Measurements from ENCODE around the gene CCDC184. TPM values are rescaled to one million over a fixed set of nuclear protein-coding genes. Genes with fewer than 3 reads are reported as not detected.
A peak's percentile ranks its signal among the peaks of the same experiment; 100 is the strongest.

The CCDC184 gene
- total RNA-seq, 4 donors from 2014 or later: 0.24 to 0.63 (median 0.42) TPM

- ATAC-seq (ENCODE audit: low FRiP score): no peak
- TF ChIP-seq CTCF (IDR thresholded peaks at IDR 0.05): no peak
- no peak for DNase-seq (ENCODE audit: low spot score)
Observed at GRCh38 chr12:48156652-48157017, 26.8 kb upstream of the CCDC184 start.

DNA sequence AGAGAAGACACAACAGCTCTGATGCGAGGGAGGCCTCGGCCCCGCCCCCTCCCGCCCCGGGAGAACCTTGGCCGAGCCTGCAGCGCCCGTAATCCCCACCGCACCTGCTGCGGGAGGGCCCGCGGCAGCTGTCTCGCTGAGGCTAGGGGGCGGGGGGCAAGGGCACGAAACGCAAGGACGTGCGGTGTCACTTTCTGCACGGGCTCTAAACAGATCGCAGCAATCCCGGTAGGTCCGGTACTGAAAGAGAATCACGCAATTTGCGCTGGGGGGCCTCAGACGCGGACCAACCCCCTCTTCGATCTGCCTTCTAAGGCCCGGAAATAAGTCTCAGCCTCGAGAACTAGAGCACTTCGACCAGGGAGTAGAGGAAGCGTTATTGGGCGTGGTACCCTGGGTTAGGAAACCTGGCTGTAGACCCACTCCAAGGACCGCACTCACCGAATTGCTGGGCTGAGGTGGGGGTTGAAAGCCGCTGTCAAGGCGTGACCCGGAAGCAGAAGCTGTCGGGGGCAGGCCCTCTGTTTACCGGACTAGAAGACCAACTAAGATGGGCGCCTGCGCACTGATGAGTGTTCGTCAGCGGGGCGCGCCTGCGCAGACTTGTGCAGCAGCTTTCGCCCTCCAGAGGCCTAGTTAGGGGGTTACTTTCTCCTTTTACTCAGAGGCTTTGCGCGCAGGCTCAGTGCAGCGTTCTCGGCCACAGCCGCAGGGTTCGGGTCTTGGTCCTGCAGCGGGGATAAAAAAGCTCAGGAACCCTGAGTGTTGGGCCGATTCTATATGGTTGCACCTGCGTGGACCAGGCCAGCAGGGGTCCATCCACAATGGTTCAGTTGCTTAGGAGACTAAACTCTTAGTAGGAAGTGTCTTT is 26.2 kb upstream of the CCDC184 start, which contains the start of gene ASB8:
Gene ASB8 (minus strand): TSS at position 498 of the 871 bp plus-strand sequence. CDS start 4,019 bp downstream, outside the sequence.
- peak; percentile 98 for DNase-seq (ENCODE audit: low spot score)
- peak; percentile 98 for ATAC-seq (ENCODE audit: low FRiP score)
- TF ChIP-seq CTCF (IDR thresholded peaks at IDR 0.05): no peak

DNA sequence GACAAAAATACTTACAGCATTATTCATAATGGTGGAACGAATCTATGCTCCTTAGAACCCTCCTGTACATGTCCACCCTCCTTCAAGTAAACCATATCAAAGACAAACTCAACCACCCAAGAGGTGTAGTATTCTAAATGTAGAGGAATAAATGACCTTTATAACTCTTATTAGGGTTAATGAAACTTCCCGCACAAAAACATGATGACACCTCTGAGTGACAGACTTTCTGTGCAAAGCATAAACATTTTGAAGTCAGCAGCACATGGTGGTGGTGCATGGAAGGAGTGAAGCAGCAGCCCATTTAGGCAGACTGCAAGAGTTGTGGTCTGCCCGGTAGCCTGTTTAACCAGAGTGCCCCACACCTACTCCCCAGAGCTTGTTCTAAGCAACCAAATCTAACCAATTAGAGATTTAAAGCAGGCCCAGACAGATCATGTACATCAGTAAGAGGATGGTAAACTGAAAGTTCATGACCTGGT is 25.5 kb upstream of the CCDC184 start:
- no peak for ATAC-seq (ENCODE audit: low FRiP score)
- no peak for TF ChIP-seq CTCF (IDR thresholded peaks at IDR 0.05)

DNA sequence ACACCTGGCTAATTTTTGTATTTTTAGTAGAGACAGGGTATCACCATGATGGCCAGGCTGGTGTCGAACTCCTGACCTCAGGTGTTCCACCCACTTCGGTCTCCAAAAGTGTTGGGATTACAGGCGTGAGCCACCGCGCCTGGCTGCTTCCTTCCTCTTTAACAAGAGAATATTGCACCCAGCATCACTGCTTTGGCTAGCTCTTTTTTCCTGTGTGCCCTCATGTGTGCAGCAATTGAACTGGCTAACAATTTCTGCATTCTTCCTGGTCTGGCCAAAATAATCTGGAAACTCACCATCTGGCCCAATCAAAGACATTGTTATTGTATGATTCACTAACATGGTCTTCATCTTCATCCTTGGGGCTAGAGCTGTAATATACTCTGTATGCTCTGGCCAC is 23.4 kb upstream of the CCDC184 start:
- TF ChIP-seq CTCF (IDR thresholded peaks at IDR 0.05): no peak
- DNase-seq (ENCODE audit: low spot score) (no peak), ATAC-seq (ENCODE audit: low FRiP score) (no peak)

More for the DNA sequence above, 25.5 kb upstream of the CCDC184 start:
- no peak for DNase-seq (ENCODE audit: low spot score)

- DNase-seq (ENCODE audit: low spot score): no peak
- no peak for TF ChIP-seq CTCF (IDR thresholded peaks at IDR 0.05)
- no peak for ATAC-seq (ENCODE audit: low FRiP score)
Observed at GRCh38 chr12:48160807-48161206, 22.6 kb upstream of the CCDC184 start.

- no peak for TF ChIP-seq CTCF (IDR thresholded peaks at IDR 0.05)
- DNase-seq (ENCODE audit: low spot score): no peak
- ATAC-seq (ENCODE audit: low FRiP score): peak; percentile 63
Observed at GRCh38 chr12:48163150-48163747, 20.2 kb upstream of the CCDC184 start.

Measured in omental fat pad (tissue), 4 donors.